H9 (cell line): ENCODE measurements around the gene C14orf132. TPM values are rescaled to one million over a fixed set of nuclear protein-coding genes. Genes with fewer than 3 reads are reported as not detected.

Experiments
- DNase-seq: peaks from one replicate; pipeline ENCODE4 v3.0.0-alpha.2; 2017
- H2AFZ ChIP-seq: one replicate; pipeline ENCODE4 v1.6.1; 2013; ENCODE audit warnings: mild to moderate bottlenecking, low read length, control low read depth, moderate library complexity
- H2AK5ac ChIP-seq: 2 replicates; pipeline ENCODE4 v1.6.1; 2013; ENCODE audit warnings: low read length, control low read depth, mixed read lengths; ENCODE audit not compliant: insufficient read length
- H2BK120ac ChIP-seq: one replicate; pipeline ENCODE4 v1.6.1; 2013; ENCODE audit warnings: low read depth, mild to moderate bottlenecking, low read length, control low read depth, inconsistent platforms; ENCODE audit not compliant: poor library complexity, severe bottlenecking
- H2BK12ac ChIP-seq: 2 replicates; pipeline ENCODE4 v1.6.1; 2013; ENCODE audit warnings: low read length, control low read depth, mixed read lengths, low read depth; ENCODE audit not compliant: insufficient read length
- H2BK15ac ChIP-seq: 2 replicates; pipeline ENCODE4 v1.6.1; 2013; ENCODE audit warnings: low read depth, low read length, control low read depth
- H2BK20ac ChIP-seq: one replicate; pipeline ENCODE4 v1.6.1; 2013; ENCODE audit warnings: low read depth, mild to moderate bottlenecking, low read length, control low read depth, inconsistent platforms; ENCODE audit not compliant: poor library complexity, severe bottlenecking
- H2BK5ac ChIP-seq: 2 replicates; pipeline ENCODE4 v1.6.1; 2013; ENCODE audit warnings: low read length, control low read depth, mixed read lengths; ENCODE audit not compliant: insufficient read length
- H3K14ac ChIP-seq: 2 replicates; pipeline ENCODE4 v1.6.1; 2013; ENCODE audit warnings: low read length, control low read depth; ENCODE audit not compliant: insufficient read depth
- H3K18ac ChIP-seq: 2 replicates; pipeline ENCODE4 v1.6.1; 2013; ENCODE audit warnings: low read depth, mild to moderate bottlenecking, mixed read lengths, low read length, control low read depth; ENCODE audit not compliant: insufficient read length
- H3K23ac ChIP-seq: 2 replicates; pipeline ENCODE4 v1.6.1; 2013; ENCODE audit warnings: low read length, control low read depth, mixed read lengths, low read depth; ENCODE audit not compliant: insufficient read length
- H3K23me2 ChIP-seq: 2 replicates; pipeline ENCODE4 v1.6.1; 2013; ENCODE audit warnings: low read depth, mild to moderate bottlenecking, mixed read lengths, low read length, control low read depth; ENCODE audit not compliant: insufficient read length, poor library complexity, severe bottlenecking
- H3K27ac ChIP-seq: 2 replicates; pipeline ENCODE4 v1.5.1; 2013; ENCODE audit warnings: low read length, control low read depth, mixed read lengths, low read depth; ENCODE audit not compliant: insufficient read length
- H3K27me3 ChIP-seq: 2 replicates; pipeline ENCODE4 v1.6.1; 2013; ENCODE audit warnings: low read length, control low read depth, inconsistent platforms; ENCODE audit not compliant: insufficient read depth
- H3K4ac ChIP-seq: 2 replicates; pipeline ENCODE4 v1.6.1; 2013; ENCODE audit warnings: low read depth, mild to moderate bottlenecking, control low read depth, inconsistent platforms, low read length, moderate library complexity
- H3K4me1 ChIP-seq: 2 replicates; pipeline ENCODE4 v1.6.1; 2013; ENCODE audit warnings: low read length, control low read depth, inconsistent platforms; ENCODE audit not compliant: insufficient read depth
- H3K4me2 ChIP-seq: 2 replicates; pipeline ENCODE4 v1.6.1; 2013; ENCODE audit warnings: low read length, control low read depth, mixed read lengths; ENCODE audit not compliant: insufficient read length, insufficient read depth
- H3K56ac ChIP-seq: 2 replicates; pipeline ENCODE4 v1.6.1; 2013; ENCODE audit warnings: low read depth, mild to moderate bottlenecking, mixed read lengths, low read length, control low read depth; ENCODE audit not compliant: insufficient read length
- H3K79me1 ChIP-seq: 2 replicates; pipeline ENCODE4 v1.6.1; 2013; ENCODE audit warnings: low read depth, mild to moderate bottlenecking, moderate library complexity, low read length, control low read depth, inconsistent platforms; ENCODE audit not compliant: insufficient read depth, poor library complexity, severe bottlenecking
- H3K79me2 ChIP-seq: 2 replicates; pipeline ENCODE4 v1.6.1; 2013; ENCODE audit warnings: low read length, control low read depth, inconsistent platforms; ENCODE audit not compliant: insufficient read depth
- H3K9ac ChIP-seq: 2 replicates; pipeline ENCODE4 v1.6.1; 2013; ENCODE audit warnings: low read length, control low read depth, mixed read lengths; ENCODE audit not compliant: insufficient read length; ENCODE audit errors: extremely low read depth
- H3K9me3 ChIP-seq: one replicate; pipeline ENCODE4 v1.6.1; 2013; ENCODE audit warnings: low read depth, low read length, inconsistent platforms; ENCODE audit not compliant: control insufficient read depth
- H3T11ph ChIP-seq: one replicate; pipeline ENCODE4 v1.6.1; 2013; ENCODE audit warnings: mild to moderate bottlenecking, low read length, control low read depth, inconsistent platforms
- H4K20me1 ChIP-seq: one replicate; pipeline ENCODE4 v1.6.1; 2013; ENCODE audit not compliant: control insufficient read depth, insufficient read length, insufficient read depth
- H4K5ac ChIP-seq: 2 replicates; pipeline ENCODE4 v1.6.1; 2013; ENCODE audit warnings: low read depth, mild to moderate bottlenecking, mixed read lengths, low read length, control low read depth; ENCODE audit not compliant: insufficient read length
- H4K8ac ChIP-seq: replicated peaks from 2 replicates; pipeline ENCODE4 v1.6.1; 2013; ENCODE audit warnings: low read length, control low read depth, mixed read lengths, low read depth; ENCODE audit not compliant: insufficient read length
- H4K91ac ChIP-seq: 2 replicates; pipeline ENCODE4 v1.6.1; 2013; ENCODE audit warnings: low read depth, mild to moderate bottlenecking, moderate library complexity, mixed read lengths, low read length, control low read depth; ENCODE audit not compliant: insufficient read length
- H3K27ac Mint-ChIP-seq, 3 experiments: 2 replicates in 2 of 3; 3 replicates in 1 of 3; pipeline ENCODE4 v1.8.0; 2020 to 2021; ENCODE audit warnings: mixed read lengths in 3 of 3, mild to moderate bottlenecking in 1 of 3, moderate library complexity in 1 of 3
- H3K27me3 Mint-ChIP-seq: 2 replicates; pipeline ENCODE4 v1.8.0; 2021; ENCODE audit warnings: low read depth, mild to moderate bottlenecking, moderate library complexity, mixed read lengths
- H3K36me3 Mint-ChIP-seq, 3 experiments: 2 replicates in 2 of 3; 3 replicates in 1 of 3; pipeline ENCODE4 v1.8.0; 2020 to 2021; ENCODE audit warnings: low read depth in 3 of 3, mixed read lengths in 3 of 3; ENCODE audit not compliant: insufficient read depth in 1 of 3
- H3K4me1 Mint-ChIP-seq, 2 experiments: 2 replicates each; pipeline ENCODE4 v1.8.0; 2020; ENCODE audit warnings: mixed read lengths in 2 of 2
- H3K4me3 Mint-ChIP-seq, 2 experiments: 2 replicates in 1 of 2; 3 replicates in 1 of 2; pipeline ENCODE4 v1.8.0; 2020 to 2021; ENCODE audit warnings: mild to moderate bottlenecking in 2 of 2, mixed read lengths in 2 of 2, moderate library complexity in 1 of 2
- H3K9me3 Mint-ChIP-seq, 2 experiments: 2 replicates in 1 of 2; 3 replicates in 1 of 2; pipeline ENCODE4 v1.8.0; 2020; ENCODE audit warnings: mild to moderate bottlenecking in 2 of 2, mixed read lengths in 2 of 2, moderate library complexity in 1 of 2
- CTCF ChIP-seq: fragments of 200-600 bp; sonication (generic); conservative IDR thresholded peaks from 3 replicates; pipeline ENCODE4 v1.8.0; 2021; ENCODE audit warnings: antibody characterized with exemption, mild to moderate bottlenecking
- WGBS: extraction: QIAGEN DNeasy Blood & Tissue Kit; methylation state at CpG from one replicate; pipeline ENCODE4 v1.1.7; 2013; ENCODE audit warnings: missing lambda C conversion rate, low lambda C conversion rate, mixed read lengths; ENCODE audit not compliant: insufficient read length; ENCODE audit errors: extremely low coverage; 5-methylcytosine and 5-hydroxymethylcytosine counted together
- total RNA-seq: library from RNA; stranded (reverse); gene quantifications from 2 replicates; pipeline ENCODE4 v1.2.1, GENCODE V29; 2021

The C14orf132 gene
- total RNA-seq, 1 experiment from 2014 or later = 5.7 TPM

- peak overlapping the region; percentile 12 for H2BK120ac ChIP-seq
- Mint-ChIP-seq H3K4me1 (no peaks in the 10 kb centered on the region; a peak in 1 of 4 replicates), H3K4me3 (no peak overlapping the region), H3K27me3 (peaks cover 15% of the 10 kb centered on the region), H3K36me3 (peaks cover 0 to 4% (median 0%) of the 10 kb centered on the region in 3 experiments; a peak in 1 of 7 replicates), H3K27ac (no peak overlapping the region), H3K9me3 (peaks cover 8 to 15% of the 10 kb centered on the region in 2 experiments)
- no peak overlapping the region for H3K56ac ChIP-seq
- no peak overlapping the region for H2BK5ac ChIP-seq
- H3K23ac ChIP-seq = no peak overlapping the region
- no peak overlapping the region for H4K5ac ChIP-seq
- H3K9ac ChIP-seq = no peak overlapping the region
- no peak overlapping the region for H4K91ac ChIP-seq
- H2BK12ac ChIP-seq = no peak overlapping the region
- no peak overlapping the region for H3K14ac ChIP-seq
- H4K20me1 ChIP-seq = no peaks in the 10 kb centered on the region
- no peak overlapping the region for H3K4me2 ChIP-seq
- no peak overlapping the region for H2AK5ac ChIP-seq
- no peak overlapping the region for H2BK20ac ChIP-seq
- no peak overlapping the region for H3K27ac ChIP-seq
- no peak overlapping the region for H3K4ac ChIP-seq
- no peak overlapping the region for H2BK15ac ChIP-seq
- no CpG with 5 or more reads among the region's 3 CpGs for WGBS
- H3K4me1 ChIP-seq = no peaks in the 10 kb centered on the region
- no peaks in the 10 kb centered on the region for H3K23me2 ChIP-seq
- H3K79me1 ChIP-seq = no peaks in the 10 kb centered on the region
- no peaks in the 10 kb centered on the region for H3K27me3 ChIP-seq
- DNase-seq = peak; percentile 5
- no peak overlapping the region for H4K8ac ChIP-seq
- no peak overlapping the region for H3K18ac ChIP-seq
- no peak for TF ChIP-seq CTCF
- no peaks in the 10 kb centered on the region for H3K9me3 ChIP-seq
- H3K79me2 ChIP-seq = no peaks in the 10 kb centered on the region
- H2AFZ ChIP-seq = no peak overlapping the region
- H3T11ph ChIP-seq = no peak overlapping the region
Measured at GRCh38 chr14:96120392-96120791, 81.2 kb downstream of the C14orf132 start.
